SK-N-SH (cell line): ENCODE data around the gene PI4K2B. TPM values are rescaled to one million over a fixed set of nuclear protein-coding genes. Genes with fewer than 3 reads are reported as not detected.

ENCODE experiments used
- CTCF ChIA-PET: fragments of 300-600, 350-600 bp; formaldehyde crosslinking; extraction: SDS; loops from one replicate; lab custom pipeline; 2021; lab: Yijun Ruan, JAX
- POLR2A ChIA-PET: fragments of 350-600 bp; sonication (Branson Sonifier 250); formaldehyde crosslinking; extraction: SDS; loops from one replicate; lab custom pipeline; 2020; ENCODE audit warnings: antibody characterized with exemption, inconsistent platforms; lab: Yijun Ruan, JAX
- DNase-seq: peaks from one replicate; pipeline ENCODE4 v3.0.0; 2012
- H2AFZ ChIP-seq: fragments of 200-600 bp; sonication (generic); 2 replicates; pipeline ENCODE4 v1.8.1; 2016; ENCODE audit warnings: antibody characterized with exemption, mild to moderate bottlenecking, low read depth
- H3F3A ChIP-seq: fragments of 200-600 bp; sonication (generic); replicated peaks from 2 replicates; pipeline ENCODE3; 2016; ENCODE audit warnings: antibody characterized with exemption, mild to moderate bottlenecking; ENCODE audit not compliant: insufficient read depth
- H3K27ac ChIP-seq, 2 experiments: fragments of 200-500 bp in 1 of 2; fragments of 200-600 bp in 1 of 2; sonication (Bioruptor generic) in 1 of 2; sonication (generic), shearing (Covaris generic) in 1 of 2; 2 replicates each; pipeline versions ENCODE4 v1.5.1 to v1.6.1; 2014 to 2016; ENCODE audit warnings: low read depth in 2 of 2, inconsistent platforms in 1 of 2, low read length in 1 of 2, mild to moderate bottlenecking in 1 of 2, mixed read lengths in 1 of 2
- H3K27me3 ChIP-seq: fragments of 200-600 bp; sonication (generic), shearing (Covaris generic); 2 replicates; pipeline ENCODE4 v1.6.1; 2016; ENCODE audit warnings: mixed run types; ENCODE audit not compliant: insufficient read depth
- H3K36me3 ChIP-seq, 2 experiments: fragments of 200-500 bp in 1 of 2; fragments of 200-600 bp in 1 of 2; sonication (Bioruptor generic) in 1 of 2; sonication (generic) in 1 of 2; replicated peaks in 1 of 2; 2 replicates each; pipeline versions ENCODE3 to v1.5.1; 2014 to 2016; ENCODE audit warnings: low read length in 1 of 2, mild to moderate bottlenecking in 1 of 2; ENCODE audit not compliant: insufficient read depth in 2 of 2, control insufficient read depth in 1 of 2
- H3K4me1 ChIP-seq, 2 experiments: fragments of 200-500 bp in 1 of 2; fragments of 200-600 bp in 1 of 2; sonication (Bioruptor generic) in 1 of 2; sonication (generic), shearing (Covaris generic) in 1 of 2; 2 replicates each; pipeline versions ENCODE4 v1.5.1 to v1.6.1; 2014 to 2016; ENCODE audit warnings: low read depth in 1 of 2, low read length in 1 of 2, mixed run types in 1 of 2; ENCODE audit not compliant: insufficient read depth in 2 of 2, control insufficient read depth in 1 of 2
- H3K4me2 ChIP-seq: fragments of 200-600 bp; sonication (generic), shearing (Covaris generic); 2 replicates; pipeline ENCODE4 v1.6.1; 2017; ENCODE audit warnings: mixed run types
- H3K4me3 ChIP-seq, 2 experiments: fragments of 200-500 bp in 1 of 2; fragments of 200-600 bp in 1 of 2; sonication (Bioruptor generic) in 1 of 2; sonication (generic), shearing (Covaris generic) in 1 of 2; 2 replicates each; pipeline versions ENCODE4 v1.5.1 to v1.8.1; 2014 to 2016; ENCODE audit warnings: low read depth in 2 of 2, inconsistent platforms in 1 of 2, low read length in 1 of 2, mild to moderate bottlenecking in 1 of 2, mixed read lengths in 1 of 2, moderate library complexity in 1 of 2
- H3K79me2 ChIP-seq: fragments of 200-600 bp; sonication (generic); 2 replicates; pipeline ENCODE4 v1.8.1; 2017; ENCODE audit warnings: mild to moderate bottlenecking; ENCODE audit not compliant: insufficient read depth
- H3K9ac ChIP-seq: fragments of 200-600 bp; sonication (generic); 2 replicates; pipeline ENCODE4 v1.6.1; 2017; ENCODE audit warnings: mixed run types
- H3K9me2 ChIP-seq: fragments of 200-600 bp; sonication (generic); 2 replicates; pipeline ENCODE4 v1.6.1; 2017; ENCODE audit warnings: mixed run types
- H3K9me3 ChIP-seq: fragments of 200-600 bp; sonication (generic); 2 replicates; pipeline ENCODE4 v1.6.1; 2017; ENCODE audit warnings: mixed run types, mild to moderate bottlenecking, moderate library complexity
- H4K20me1 ChIP-seq: fragments of 200-600 bp; sonication (generic); 2 replicates; pipeline ENCODE4 v1.6.1; 2017; ENCODE audit warnings: mild to moderate bottlenecking, mixed run types; ENCODE audit not compliant: insufficient read depth
- CTCF ChIP-seq: fragments of 200-600 bp; sonication (generic); IDR thresholded peaks from 2 replicates; pipeline ENCODE4 v1.6.1; 2017; ENCODE audit warnings: antibody characterized with exemption, mild to moderate bottlenecking, moderate library complexity
- EZH2phosphoT487 ChIP-seq: fragments of 200-600 bp; sonication (generic); IDR thresholded peaks from 2 replicates; pipeline ENCODE4 v1.6.1; 2017; ENCODE audit warnings: low read depth, mixed run types, mild to moderate bottlenecking, antibody characterized with exemption, moderate library complexity, borderline replicate concordance
- FOSL2 ChIP-seq: IDR thresholded peaks from 2 replicates; pipeline ENCODE4 v1.4.0; 2012; ENCODE audit warnings: low read depth, mild to moderate bottlenecking, moderate library complexity, borderline replicate concordance
- FOXM1 ChIP-seq: IDR thresholded peaks from 2 replicates; pipeline ENCODE4 v1.4.0; 2012; ENCODE audit warnings: low read depth, mild to moderate bottlenecking
- JUND ChIP-seq: IDR thresholded peaks from 2 replicates; pipeline ENCODE4 v1.4.0; 2012
- NRF1 ChIP-seq: IDR thresholded peaks from 2 replicates; pipeline ENCODE4 v1.6.1; 2012; ENCODE audit warnings: low read depth, mild to moderate bottlenecking, low read length
- PBX3 ChIP-seq: IDR thresholded peaks from 2 replicates; pipeline ENCODE4; 2012
- POLR2AphosphoS5 ChIP-seq: IDR thresholded peaks from 2 replicates; pipeline ENCODE4 v1.6.1; 2012; ENCODE audit warnings: low read depth, low read length
- RXRA ChIP-seq: IDR thresholded peaks from 2 replicates; pipeline ENCODE4 v1.4.0; 2012; ENCODE audit warnings: low read depth, mild to moderate bottlenecking, borderline replicate concordance
- TEAD4 ChIP-seq: IDR thresholded peaks from 2 replicates; pipeline ENCODE4 v1.4.0; 2012; ENCODE audit warnings: mild to moderate bottlenecking, borderline replicate concordance; ENCODE audit not compliant: insufficient read depth
- WGBS: methylation state at CpG from one replicate; pipeline ENCODE4 v1.1.6; 2017; ENCODE audit warnings: low lambda C conversion rate; 5-methylcytosine and 5-hydroxymethylcytosine counted together
- polyA plus RNA-seq, 3 experiments: library from polyadenylated mRNA; depleted of rRNA; stranded (reverse); fragments of >200 nt; gene quantifications; 2 replicates each; pipeline ENCODE4 v1.2.3, GENCODE V29; 2012

Gene PI4K2B
- polyA plus RNA-seq, 1 of the 3 experiments (the other 2 are of a cell fraction), result 3.1 TPM

- peaks cover 0 to 12% of the 10 kb centered on the region in 2 experiments; a peak in 1 of 4 replicates for H3K4me1 ChIP-seq
- no peak overlapping the region for H3K9ac ChIP-seq
- no peaks in the 10 kb centered on the region for H3K27me3 ChIP-seq
- peaks cover 8% of the 10 kb centered on the region for H3F3A ChIP-seq
- H3K9me2 ChIP-seq, result no peaks in the 10 kb centered on the region
- POLR2A ChIA-PET, result no interaction called here
- TF ChIP-seq TEAD4, result no peak
- peak; percentile 14; the same call in 1 of the 2 replicates for TF ChIP-seq JUND
- no peak for TF ChIP-seq POLR2AphosphoS5
- TF ChIP-seq CTCF, result no peak
- TF ChIP-seq FOSL2, result peak; percentile 44; the same call in 1 of the 2 replicates
- no peak for TF ChIP-seq FOXM1
- TF ChIP-seq RXRA, result no peak
- H3K4me2 ChIP-seq, result no peak overlapping the region
- H2AFZ ChIP-seq, result no peak overlapping the region
- H3K27ac ChIP-seq, result peak overlapping the region in 1 of 2 experiments; percentile 14; a peak in 1 of 4 replicates
- no peaks in the 10 kb centered on the region for H4K20me1 ChIP-seq
- H3K9me3 ChIP-seq, result no peaks in the 10 kb centered on the region
- H3K4me3 ChIP-seq, result no peak overlapping the region
- H3K79me2 ChIP-seq, result no peaks in the 10 kb centered on the region
- peaks cover 7 to 40% of the 10 kb centered on the region in 2 experiments for H3K36me3 ChIP-seq
- WGBS, result 92% methylated on average over 2 of the region's 2 CpGs
- DNase-seq, result no peak
- CTCF ChIA-PET, result no interaction called here
Observed at GRCh38 chr4:25258980-25259578, 25.2 kb downstream of the PI4K2B start.

GRCh38 chr4:25271866-25272265 lies 38.0 kb downstream of the PI4K2B start:
- Histone ChIP-seq H3K79me2 (no peaks in the 10 kb centered on the region), H3K9me3 (no peaks in the 10 kb centered on the region), H3K9me2 (no peaks in the 10 kb centered on the region), H3K9ac (no peak overlapping the region), H2AFZ (no peak overlapping the region), H3K27me3 (no peaks in the 10 kb centered on the region), H3K4me1 (no peaks in the 10 kb centered on the region), H3K4me2 (no peak overlapping the region), H4K20me1 (no peaks in the 10 kb centered on the region), H3K27ac (no peak overlapping the region), H3F3A (no peaks in the 10 kb centered on the region), H3K36me3 (peaks cover 0 to 31% of the 10 kb centered on the region in 2 experiments), H3K4me3 (no peak overlapping the region)
- ChIA-PET POLR2A (no interaction called here), CTCF (interaction anchor here (3.9 kb wide), 1 partner anchor 41 kb away, joined by 14 read pairs; the partner anchor contains the start of gene ZCCHC4)
- WGBS, result 94% methylated on average over 3 of the region's 3 CpGs
- TF ChIP-seq TEAD4 (no peak), POLR2AphosphoS5 (no peak), EZH2phosphoT487 (no peak), PBX3 (no peak), NRF1 (no peak)
- DNase-seq, result no peak
